Sigmoid colon (tissue), 3 donors: ENCODE measurements around the gene NUP98.

Experiments used
- CTCF ChIP-seq, 4 experiments: fragments of 450-650 bp in 3 of 4; fragments of 200-600 bp in 1 of 4; IDR thresholded peaks; one replicate each; pipeline ENCODE4 v1.5.1; 2016 to 2019; ENCODE audit warnings: antibody characterized with exemption in 4 of 4, mild to moderate bottlenecking in 3 of 4, moderate library complexity in 2 of 4
- POLR2A ChIP-seq, 2 donors: fragments of 450-650 bp; IDR thresholded peaks; one replicate each; pipeline ENCODE4 v1.6.1; 2016; ENCODE audit warnings: antibody characterized with exemption in 2 of 2, mild to moderate bottlenecking in 2 of 2, moderate library complexity in 2 of 2

- TF ChIP-seq CTCF (IDR thresholded peaks at IDR 0.05) (no peak), POLR2A (IDR thresholded peaks at IDR 0.05) (no peak)
Observed at GRCh38 chr11:3816673-3817072, 19.3 kb upstream of the NUP98 start.
